Glutamatergic neuron (in vitro differentiated cells): Measurements from ENCODE around the gene TBX10. TPM values are rescaled to one million over a fixed set of nuclear protein-coding genes. Genes with fewer than 3 reads are reported as not detected.

Experiments used
- DNase-seq: peaks from one replicate; pipeline ENCODE4 v3.0.0; 2022
- H3K27ac Mint-ChIP-seq: one replicate; pipeline ENCODE4 v1.8.0; 2020; ENCODE audit warnings: mild to moderate bottlenecking, mixed read lengths, inconsistent platforms; ENCODE audit not compliant: unreplicated experiment
- H3K27me3 Mint-ChIP-seq: one replicate; pipeline ENCODE4 v1.8.0; 2020; ENCODE audit warnings: mild to moderate bottlenecking, moderate library complexity, mixed read lengths, inconsistent platforms; ENCODE audit not compliant: unreplicated experiment
- H3K36me3 Mint-ChIP-seq: one replicate; pipeline ENCODE4 v1.8.0; 2020; ENCODE audit warnings: mild to moderate bottlenecking, mixed read lengths, inconsistent platforms; ENCODE audit not compliant: unreplicated experiment
- H3K4me1 Mint-ChIP-seq: one replicate; pipeline ENCODE4 v1.8.0; 2020; ENCODE audit warnings: mild to moderate bottlenecking, low read depth, mixed read lengths, inconsistent platforms; ENCODE audit not compliant: unreplicated experiment
- H3K4me3 Mint-ChIP-seq: one replicate; pipeline ENCODE4 v1.8.0; 2020; ENCODE audit warnings: mild to moderate bottlenecking, mixed read lengths, inconsistent platforms; ENCODE audit not compliant: unreplicated experiment
- H3K9me3 Mint-ChIP-seq: one replicate; pipeline ENCODE4 v1.8.0; 2020; ENCODE audit warnings: mild to moderate bottlenecking, moderate library complexity, mixed read lengths, inconsistent platforms; ENCODE audit not compliant: unreplicated experiment
- CTCF ChIP-seq: fragments of 200-600 bp; sonication (generic); IDR thresholded peaks from one replicate; pipeline ENCODE4 v1.5.0; 2021; ENCODE audit not compliant: partially characterized antibody, unreplicated experiment
- total RNA-seq: library from RNA; stranded (reverse); fragmentation: NEBNext Ultra II Directional; extraction: Animal tissue kit (Norgen Biotek cat#: 25700); gene quantifications from one replicate; pipeline ENCODE4 v1.2.1, GENCODE V29; 2021; ENCODE audit not compliant: unreplicated experiment

Gene TBX10
- total RNA-seq, 1 donor from 2014 or later: not detected

GRCh38 chr11:67584881-67585873 lies 54.4 kb downstream of the TBX10 start:
- Mint-ChIP-seq H3K36me3 (no peaks in the 10 kb centered on the region), H3K4me1 (peaks cover 19% of the 10 kb centered on the region), H3K4me3 (peak overlapping the region; percentile 88), H3K27ac (peak overlapping the region; percentile 72), H3K9me3 (peaks cover 10% of the 10 kb centered on the region), H3K27me3 (peaks cover 10% of the 10 kb centered on the region)
- no peak for DNase-seq
- TF ChIP-seq CTCF: no peak

- peak overlapping the region; percentile 72 for H3K27ac Mint-ChIP-seq
- peaks cover 10% of the 10 kb centered on the region for H3K9me3 Mint-ChIP-seq
- no peaks in the 10 kb centered on the region for H3K36me3 Mint-ChIP-seq
- TF ChIP-seq CTCF: no peak
- peak overlapping the region; percentile 88 for H3K4me3 Mint-ChIP-seq
- H3K27me3 Mint-ChIP-seq: peaks cover 10% of the 10 kb centered on the region
- H3K4me1 Mint-ChIP-seq: peaks cover 19% of the 10 kb centered on the region
- DNase-seq: peak; percentile 67
Observed at GRCh38 chr11:67584205-67584880, 55.2 kb downstream of the TBX10 start.

- DNase-seq: peak; percentile 95
- Mint-ChIP-seq H3K27me3 (peaks cover 10% of the 10 kb centered on the region), H3K4me1 (peaks cover 19% of the 10 kb centered on the region), H3K4me3 (peak within 1 kb of the TSS; percentile 99), H3K27ac (peak within 1 kb of the TSS; percentile 98), H3K36me3 (no peaks in the 10 kb centered on the region), H3K9me3 (peaks cover 10% of the 10 kb centered on the region)
- peak; percentile 89 for TF ChIP-seq CTCF
Observed at GRCh38 chr11:67583247-67584204, 56.0 kb downstream of the TBX10 start, which contains the start of gene GSTP1. Gene GSTP1 (plus strand): TSS chr11:67583812. CDS start chr11:67583844, 32 bp downstream.

- TF ChIP-seq CTCF: no peak
- Mint-ChIP-seq H3K27ac (no peak overlapping the region), H3K36me3 (no peaks in the 10 kb centered on the region), H3K4me1 (peaks cover 19% of the 10 kb centered on the region), H3K9me3 (peaks cover 10% of the 10 kb centered on the region), H3K4me3 (peak overlapping the region; percentile 77), H3K27me3 (peaks cover 10% of the 10 kb centered on the region)
- DNase-seq: no peak
Observed at GRCh38 chr11:67582011-67582410, 57.6 kb downstream of the TBX10 start.
